Ishikawa (cell line): ENCODE data around the gene KRT12.

Source experiments
- CEBPB ChIP-seq: IDR thresholded peaks from 2 replicates; pipeline ENCODE4 v1.6.1; 2012
- CREB1 ChIP-seq: IDR thresholded peaks from 2 replicates; pipeline ENCODE4 v1.6.1; 2012; ENCODE audit warnings: low read depth
- EGR1 ChIP-seq: IDR thresholded peaks from 2 replicates; pipeline ENCODE4 v1.6.1; 2012
- EP300 ChIP-seq: IDR thresholded peaks from 2 replicates; pipeline ENCODE4 v1.6.1; 2012; ENCODE audit warnings: borderline replicate concordance
- NFIC ChIP-seq: IDR thresholded peaks from 2 replicates; pipeline ENCODE4 v1.6.1; 2012
- RAD21 ChIP-seq: IDR thresholded peaks from 2 replicates; pipeline ENCODE4 v1.6.1; 2012; ENCODE audit warnings: low read depth
- TCF12 ChIP-seq: IDR thresholded peaks from 2 replicates; pipeline ENCODE4 v1.6.1; 2012; ENCODE audit warnings: low read depth
- TEAD4 ChIP-seq: IDR thresholded peaks from 2 replicates; pipeline ENCODE4 v1.6.1; 2012
- YY1 ChIP-seq: IDR thresholded peaks from 2 replicates; pipeline ENCODE4 v1.6.1; 2012; ENCODE audit warnings: low read depth
- TF ChIP-seq, protein P1 (sequence below): IDR thresholded peaks from 2 replicates; pipeline ENCODE4 v1.6.1; 2012
- TF ChIP-seq, protein P2 (sequence below): IDR thresholded peaks from 2 replicates; pipeline ENCODE4 v1.6.1; 2012

DNA sequence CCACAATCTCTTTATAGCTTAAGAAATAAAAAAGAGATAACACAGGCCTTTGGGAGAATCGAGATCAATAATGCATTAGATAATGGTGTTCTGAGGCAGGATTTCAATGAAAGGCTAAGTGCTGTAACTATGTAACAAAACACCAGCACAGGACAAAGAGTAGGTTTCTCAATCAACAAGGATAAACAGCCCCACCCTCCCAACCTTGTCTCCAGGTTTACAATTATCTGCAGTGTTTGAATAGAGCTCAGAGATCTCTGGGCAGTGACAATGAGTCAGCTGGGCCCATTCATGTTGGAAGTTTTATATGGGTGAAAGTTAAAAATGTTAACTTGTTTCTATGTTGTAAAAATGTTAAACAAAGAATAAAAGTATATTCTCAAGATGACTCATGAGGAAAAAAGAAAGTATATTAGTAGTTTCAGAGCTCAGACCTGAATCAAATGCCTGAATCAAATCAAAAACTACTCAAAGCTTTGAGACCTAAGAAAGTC is 35.0 kb upstream of the KRT12 start:
- TF ChIP-seq CEBPB (no peak), RAD21 (no peak), NFIC (no peak), TEAD4 (no peak), YY1 (no peak), TCF12 (no peak), EP300 (no peak), CREB1 (no peak), EGR1 (no peak)
- TF ChIP-seq, protein P1, sequence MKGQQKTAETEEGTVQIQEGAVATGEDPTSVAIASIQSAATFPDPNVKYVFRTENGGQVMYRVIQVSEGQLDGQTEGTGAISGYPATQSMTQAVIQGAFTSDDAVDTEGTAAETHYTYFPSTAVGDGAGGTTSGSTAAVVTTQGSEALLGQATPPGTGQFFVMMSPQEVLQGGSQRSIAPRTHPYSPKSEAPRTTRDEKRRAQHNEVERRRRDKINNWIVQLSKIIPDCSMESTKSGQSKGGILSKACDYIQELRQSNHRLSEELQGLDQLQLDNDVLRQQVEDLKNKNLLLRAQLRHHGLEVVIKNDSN, result no peak
- TF ChIP-seq, protein P2, sequence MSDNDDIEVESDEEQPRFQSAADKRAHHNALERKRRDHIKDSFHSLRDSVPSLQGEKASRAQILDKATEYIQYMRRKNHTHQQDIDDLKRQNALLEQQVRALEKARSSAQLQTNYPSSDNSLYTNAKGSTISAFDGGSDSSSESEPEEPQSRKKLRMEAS, result no peak
